ENCODE results near the gene RFC3.

- no peak for TF ChIP-seq CTCF (IDR thresholded peaks at IDR 0.05)
- TF ChIP-seq POLR2A (IDR thresholded peaks at IDR 0.05): no peak
These were observed 32.6 kb upstream of the RFC3 start for GRCh38 chr13:33785384-33785783.
